ENCODE results near the gene FCHSD2.
"Not testable (repeated sequence)": the region's sequence is repeated elsewhere in the genome, so short reads cannot be mapped to it uniquely, and the experiment has no call there.

FCHSD2 gene

GRCh38 chr11:73151416-73151815, 9.3 kb upstream of the FCHSD2 start:
- no peak for DNase-seq (ENCODE audit: low spot score)

- no peak for DNase-seq (ENCODE audit: low spot score)
Measured at GRCh38 chr11:73149105-73149504, 7.0 kb upstream of the FCHSD2 start.

GRCh38 chr11:73147771-73148681, 5.9 kb upstream of the FCHSD2 start:
- no peak for DNase-seq (ENCODE audit: low spot score)

GRCh38 chr11:73145986-73146575, 4.0 kb upstream of the FCHSD2 start:
- DNase-seq (ENCODE audit: low spot score), result no peak

DNA sequence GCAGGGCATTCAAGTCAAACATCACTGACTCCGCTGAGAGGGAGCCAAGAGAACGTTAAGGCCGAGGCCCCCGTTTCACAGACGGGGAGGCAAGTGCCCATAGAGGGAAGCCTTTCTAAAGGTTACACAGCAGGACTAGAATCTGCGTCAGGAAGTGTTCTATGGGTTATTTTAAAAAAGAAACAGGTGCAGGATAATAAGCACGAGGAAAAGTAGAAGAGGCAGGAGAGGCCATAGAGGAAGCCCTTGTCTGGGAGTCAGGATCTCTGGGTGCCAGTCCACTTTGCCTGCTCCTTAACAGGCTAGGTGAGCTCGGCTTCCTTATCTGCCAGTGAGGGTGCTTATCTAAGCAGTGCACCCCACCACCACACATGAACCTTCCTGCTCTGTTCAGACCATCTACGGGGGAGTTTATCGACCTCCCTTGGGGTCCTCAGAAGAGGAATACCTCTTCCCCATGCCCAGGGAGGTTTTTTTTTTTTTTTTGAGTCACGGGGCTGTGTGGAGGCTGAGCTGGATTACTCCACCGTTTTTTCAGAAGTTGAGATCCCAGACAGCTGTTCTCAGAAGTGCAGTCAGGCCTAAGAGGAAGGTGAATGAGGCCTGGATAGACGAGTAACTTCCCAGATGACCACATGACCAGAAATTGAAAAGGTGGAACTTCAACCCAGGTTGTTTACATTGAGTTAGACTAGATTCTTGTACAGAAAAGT, 1.2 kb upstream of the FCHSD2 start:
- no peak for DNase-seq (ENCODE audit: low spot score)

DNA sequence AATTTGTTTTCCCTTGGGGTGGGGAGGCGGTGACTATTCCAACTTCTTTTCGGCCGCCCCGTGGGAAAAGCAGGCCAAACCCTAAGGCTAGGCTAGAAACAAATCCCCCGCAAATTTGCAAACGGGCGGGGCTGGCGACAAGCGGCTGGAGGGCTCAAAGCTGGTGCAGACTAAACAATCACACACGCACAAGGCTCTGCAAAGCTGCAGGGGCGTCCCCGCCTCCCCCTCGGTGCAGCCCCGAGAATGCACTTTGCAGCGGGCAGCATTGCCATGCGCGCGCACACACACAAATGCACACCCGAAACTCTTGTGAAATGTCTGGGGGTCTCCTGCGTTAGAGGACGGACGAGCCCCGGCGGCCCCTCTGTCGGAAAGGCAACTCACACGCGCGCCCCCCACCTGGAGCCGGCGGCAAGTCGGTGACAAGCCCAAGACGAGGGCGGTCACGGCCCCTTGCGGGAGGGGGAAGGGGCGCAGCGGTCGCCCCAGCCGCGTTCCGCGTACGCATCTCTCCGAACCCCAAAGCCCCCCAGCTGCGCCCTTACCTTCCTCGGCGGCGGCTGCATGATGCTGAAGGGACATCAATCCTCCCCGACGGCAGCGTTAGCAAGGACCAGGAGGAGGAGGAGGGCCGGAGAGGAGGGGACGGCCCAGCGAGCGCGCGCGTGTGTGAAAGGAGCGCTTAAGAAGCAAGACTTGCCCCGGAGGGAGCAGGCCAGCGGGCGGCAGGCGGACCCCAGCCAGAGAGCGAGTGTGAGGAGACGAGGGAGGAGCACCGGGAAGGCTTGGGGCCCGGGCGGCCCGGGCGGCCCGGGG, 600 bp downstream of the FCHSD2 start:
- peak; percentile 87 for DNase-seq (ENCODE audit: low spot score)

GRCh38 chr11:73141031-73141308, 1.1 kb downstream of the FCHSD2 start:
- peak; percentile 55 for DNase-seq (ENCODE audit: low spot score)

- peak; percentile 57 for DNase-seq (ENCODE audit: low spot score)
Measured at GRCh38 chr11:73140213-73141030, 1.7 kb downstream of the FCHSD2 start.

DNA sequence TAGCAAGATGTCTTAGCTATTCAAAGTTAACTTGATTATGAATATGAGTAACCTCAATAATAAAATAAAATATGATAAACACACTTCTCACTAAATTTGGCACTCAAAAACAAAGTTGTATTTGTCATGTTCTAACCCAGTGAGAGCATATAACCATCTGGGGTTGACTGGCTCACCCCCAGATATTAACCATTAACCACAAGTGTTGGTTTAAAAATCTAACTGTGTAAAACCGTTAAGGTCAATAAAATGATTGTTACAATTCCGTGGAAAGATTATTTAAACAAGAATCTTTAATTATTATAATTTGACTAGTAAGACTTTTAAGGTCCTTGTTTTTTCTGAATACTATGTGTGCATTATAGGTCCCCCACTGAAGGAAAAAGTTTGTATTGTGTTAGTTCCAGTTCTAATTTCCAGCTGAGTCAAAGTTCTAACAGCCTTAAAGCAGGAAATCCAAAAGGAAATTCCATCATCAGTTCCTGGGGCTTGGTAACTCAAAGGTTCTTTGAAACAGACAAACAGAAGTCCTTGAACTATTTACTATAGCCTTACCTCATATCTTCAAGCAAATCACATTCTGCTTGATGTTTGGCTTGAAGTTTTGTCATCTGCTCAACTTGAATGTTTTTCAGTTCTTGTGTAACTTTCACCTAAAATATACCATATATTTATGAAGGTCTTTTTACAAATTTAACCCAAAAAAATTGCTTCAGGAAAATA, 2.5 kb downstream of the FCHSD2 start:
- DNase-seq (ENCODE audit: low spot score), result peak; percentile 28

GRCh38 chr11:73137944-73138274, 4.2 kb downstream of the FCHSD2 start:
- no peak for DNase-seq (ENCODE audit: low spot score)

DNA sequence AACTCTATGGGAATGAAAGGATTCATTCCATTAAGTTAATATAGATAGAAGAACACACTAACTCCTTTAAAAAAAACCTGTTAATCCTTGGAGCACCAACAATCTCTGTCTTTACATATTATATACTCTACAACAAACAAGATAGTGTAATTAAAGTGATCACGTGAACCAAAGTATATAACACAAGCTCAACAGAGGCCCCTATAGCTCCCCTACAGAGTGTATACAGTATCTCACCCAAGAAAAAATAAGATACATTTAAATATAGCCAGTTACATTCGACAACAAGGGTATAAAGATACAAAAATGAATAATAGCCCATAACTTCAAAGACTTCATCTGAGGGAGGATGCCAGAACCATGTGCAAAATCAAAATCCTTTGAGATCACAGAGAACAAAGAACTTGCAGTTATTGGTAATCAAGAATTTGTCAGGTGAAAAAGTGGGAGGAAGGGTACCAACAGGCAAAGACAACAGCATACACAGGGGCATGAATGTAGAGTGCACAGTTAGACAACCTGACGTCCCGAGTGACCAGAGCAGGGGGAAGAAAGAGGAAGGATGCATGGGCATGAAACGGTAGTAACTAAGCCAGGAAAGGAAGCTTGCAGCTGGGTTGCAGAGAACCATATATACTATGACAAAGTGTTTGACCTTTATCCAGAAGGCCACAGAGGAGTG, 4.7 kb downstream of the FCHSD2 start:
- DNase-seq (ENCODE audit: low spot score), result no peak

DNA sequence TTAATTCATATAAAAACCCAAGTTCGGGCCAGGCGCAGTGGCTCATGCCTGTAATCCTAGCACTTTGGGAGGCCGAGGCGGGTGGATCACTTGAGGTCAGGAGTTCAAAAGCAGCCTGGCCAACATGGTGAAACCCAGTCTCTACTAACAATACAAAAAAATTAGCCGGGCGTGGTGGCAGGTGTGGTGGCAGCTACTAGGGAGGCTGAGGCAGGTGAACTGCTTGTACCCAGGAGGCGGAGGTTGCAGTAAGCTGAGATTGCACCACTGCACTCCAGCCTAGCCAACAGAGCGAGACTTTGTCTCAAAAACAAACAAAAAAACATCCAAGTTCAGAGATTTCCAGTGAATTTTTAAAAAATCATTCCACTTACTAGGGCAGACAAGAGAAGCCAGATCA, 5.4 kb downstream of the FCHSD2 start:
- DNase-seq (ENCODE audit: low spot score), result not testable (repeated sequence)

DNA sequence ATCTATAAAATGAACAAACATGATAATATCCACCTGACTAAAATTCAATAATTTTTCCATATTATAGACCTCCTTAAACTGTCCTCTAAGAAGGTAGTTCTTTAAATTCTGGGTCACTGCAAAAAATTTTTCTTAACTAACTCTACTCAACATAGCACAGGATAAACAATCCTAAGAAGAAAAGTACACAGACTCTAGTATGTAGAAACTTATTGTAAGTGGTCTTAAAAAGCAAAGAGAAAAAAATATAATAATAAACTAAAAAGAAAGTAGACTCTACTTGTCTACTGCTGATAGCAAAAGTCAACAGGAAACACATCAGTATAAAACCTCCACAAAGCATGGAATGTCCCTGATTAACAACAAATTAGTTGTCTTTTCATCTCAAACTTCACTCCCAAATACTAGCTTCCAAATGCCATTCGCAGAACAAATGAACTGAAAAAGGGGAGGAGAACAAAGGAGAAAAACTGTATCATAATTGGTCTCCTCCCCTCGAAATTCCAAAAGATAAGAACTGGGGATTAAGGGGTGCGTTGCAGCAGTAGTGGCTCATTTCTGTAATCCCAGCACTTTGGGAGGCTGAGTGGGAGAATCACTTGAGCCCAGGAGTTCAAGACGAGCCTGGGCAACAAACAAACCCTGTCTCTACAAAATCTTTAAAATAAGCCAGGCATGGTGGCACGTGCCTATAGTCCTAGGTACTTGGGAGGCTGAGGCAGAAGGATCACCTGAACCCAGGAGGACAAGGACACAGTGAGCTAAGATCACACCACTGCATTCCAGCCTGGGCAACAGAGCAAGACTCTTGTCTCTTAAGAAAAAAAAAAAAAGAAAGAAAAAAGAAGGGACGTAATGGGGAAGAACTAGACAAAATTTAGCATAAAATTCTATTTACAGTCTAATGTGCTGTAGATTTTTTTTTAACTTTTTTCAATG, 6.5 kb downstream of the FCHSD2 start:
- no peak for DNase-seq (ENCODE audit: low spot score)

DNA sequence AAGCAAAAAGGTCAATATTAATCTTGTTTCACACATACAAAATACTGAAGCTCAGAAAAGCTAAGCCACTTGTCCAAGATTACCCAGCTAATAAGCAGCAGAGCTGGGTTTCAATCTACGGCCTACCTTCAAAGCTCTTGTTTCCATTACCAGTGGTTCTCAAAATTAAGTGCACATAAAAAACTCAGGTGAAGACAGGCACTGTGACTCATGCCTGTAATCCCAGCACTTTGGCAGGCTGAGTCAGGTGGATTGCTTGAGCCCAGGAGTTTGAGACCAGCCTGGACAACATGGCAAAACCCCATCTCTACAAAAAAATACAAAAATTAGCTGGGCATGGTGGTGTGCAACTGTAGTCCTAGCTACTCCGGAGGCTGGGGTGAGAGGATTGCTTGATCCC, 9.8 kb downstream of the FCHSD2 start:
- not testable (repeated sequence) for DNase-seq (ENCODE audit: low spot score)

DNA sequence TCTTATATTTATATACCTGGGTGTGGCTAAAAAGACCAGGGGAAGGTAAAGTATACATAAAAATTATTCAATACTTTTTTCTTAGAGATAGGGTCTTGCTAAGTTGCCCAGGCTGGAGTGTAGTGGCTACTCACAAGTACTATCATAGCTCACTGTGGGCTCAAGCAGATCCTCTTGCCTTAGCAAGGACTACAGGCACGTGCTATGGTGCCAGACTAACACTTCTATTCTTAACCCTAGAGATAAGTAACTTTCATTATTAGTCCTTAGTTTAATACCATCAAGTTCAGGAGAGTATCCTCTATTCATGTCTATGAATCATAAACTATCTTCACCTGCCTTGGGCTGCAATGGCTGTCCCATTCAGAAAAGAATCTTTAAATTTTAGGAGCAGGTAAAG, 11.9 kb downstream of the FCHSD2 start:
- DNase-seq (ENCODE audit: low spot score), result no peak

- no peak for DNase-seq (ENCODE audit: low spot score)
Measured at GRCh38 chr11:73129198-73129597, 12.9 kb downstream of the FCHSD2 start.

DNA sequence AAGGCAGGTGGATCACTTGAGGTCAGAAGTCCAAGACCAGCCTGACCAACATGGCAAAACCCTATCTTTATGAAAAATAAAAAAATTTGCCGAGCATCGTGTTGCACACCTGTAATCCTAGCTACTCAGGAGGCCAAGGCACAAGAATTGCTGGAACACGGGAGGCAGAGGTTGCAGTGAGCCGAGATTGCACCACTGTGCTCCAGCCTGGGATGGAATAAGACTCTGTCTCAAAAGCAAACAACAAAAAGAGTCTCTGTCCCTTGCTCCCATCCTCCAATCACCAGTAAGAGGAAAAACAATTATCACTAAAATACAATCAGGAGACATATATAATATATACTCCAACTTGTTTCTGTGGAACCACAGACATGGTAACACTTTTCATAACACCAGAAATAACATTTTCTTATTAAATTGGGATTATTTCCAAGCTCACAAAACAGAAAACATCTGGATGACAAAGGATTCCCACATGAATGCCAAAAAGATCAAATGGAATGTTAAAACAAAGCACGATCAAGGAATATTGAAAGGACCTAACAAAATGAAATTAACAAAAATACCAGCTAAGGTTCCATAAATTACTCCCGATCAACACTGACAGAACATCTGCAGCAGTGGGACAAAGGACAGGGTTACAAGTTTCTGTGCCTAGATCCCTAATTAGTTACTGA, 15.2 kb downstream of the FCHSD2 start:
- DNase-seq (ENCODE audit: low spot score), result peak; percentile 37

DNA sequence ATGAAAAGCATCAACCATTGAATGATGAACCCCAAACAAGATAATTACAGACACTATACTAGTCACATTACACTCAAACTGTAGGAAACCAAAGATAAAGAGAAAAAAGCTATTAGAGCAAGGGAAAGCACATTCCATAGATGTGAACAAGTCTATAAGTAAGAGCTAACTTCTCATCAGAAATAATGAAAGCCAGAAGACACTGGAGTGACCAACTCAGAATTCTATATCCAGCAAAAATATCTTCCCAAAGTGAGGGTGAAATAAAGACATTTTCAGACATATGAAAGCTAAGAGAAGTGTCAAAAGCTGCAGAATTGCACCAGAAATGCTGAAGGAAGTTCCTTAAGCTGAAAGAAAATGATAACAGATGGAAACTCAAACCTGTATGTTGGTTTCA, 17.3 kb downstream of the FCHSD2 start:
- DNase-seq (ENCODE audit: low spot score), result no peak

- DNase-seq (ENCODE audit: low spot score), result not testable (repeated sequence)
Measured at GRCh38 chr11:73123892-73124291, 18.2 kb downstream of the FCHSD2 start.
